TTC549 (cell line): ENCODE measurements around the gene CHIC2.
A peak's percentile ranks its signal among the peaks of the same experiment; 100 is the strongest.

Experiments used
- FAIRE-seq: peaks from 2 replicates; lab custom pipeline; 2012; peaks lifted over from hg19 to GRCh38; lab: Jason Lieb, UNC

The CHIC2 gene

GRCh38 chr4:54005475-54005874 is 58.9 kb downstream of the CHIC2 start:
- peak; percentile 23 for FAIRE-seq

GRCh38 chr4:54004463-54004862 is 59.9 kb downstream of the CHIC2 start:
- FAIRE-seq = no peak

GRCh38 chr4:54001668-54002365 is 62.6 kb downstream of the CHIC2 start:
- FAIRE-seq = no peak

- FAIRE-seq = no peak
Observed at GRCh38 chr4:53997898-53998297, 66.5 kb downstream of the CHIC2 start.

- FAIRE-seq = no peak
Observed at GRCh38 chr4:53994382-53995102, 69.9 kb downstream of the CHIC2 start.

GRCh38 chr4:53992785-53993184 is 71.6 kb downstream of the CHIC2 start:
- FAIRE-seq = no peak

GRCh38 chr4:53991821-53992220 is 72.6 kb downstream of the CHIC2 start:
- no peak for FAIRE-seq

- FAIRE-seq = no peak
Observed at GRCh38 chr4:53990641-53991040, 73.8 kb downstream of the CHIC2 start.

- no peak for FAIRE-seq
Observed at GRCh38 chr4:53987761-53988171, 76.6 kb downstream of the CHIC2 start.

- no peak for FAIRE-seq
Observed at GRCh38 chr4:53986062-53986461, 78.3 kb downstream of the CHIC2 start.

GRCh38 chr4:53981567-53981966 is 82.8 kb downstream of the CHIC2 start:
- no peak for FAIRE-seq

GRCh38 chr4:53981066-53981465 is 83.3 kb downstream of the CHIC2 start:
- no peak for FAIRE-seq

- no peak for FAIRE-seq
Observed at GRCh38 chr4:53974561-53974960, 89.8 kb downstream of the CHIC2 start.

GRCh38 chr4:53967986-53968385 is 96.4 kb downstream of the CHIC2 start:
- no peak for FAIRE-seq

- FAIRE-seq = no peak
Observed at GRCh38 chr4:53963781-53964180, 100.6 kb downstream of the CHIC2 start.

- FAIRE-seq = no peak
Observed at GRCh38 chr4:53963336-53963735, 101.1 kb downstream of the CHIC2 start.

GRCh38 chr4:53962516-53963225 is 101.7 kb downstream of the CHIC2 start:
- FAIRE-seq = no peak

- no peak for FAIRE-seq
Observed at GRCh38 chr4:53961351-53961750, 103.1 kb downstream of the CHIC2 start.

GRCh38 chr4:53960843-53961242 is 103.6 kb downstream of the CHIC2 start:
- FAIRE-seq = no peak
